ENCODE measurements around the gene CSPG4.

The CSPG4 gene

GRCh38 chr15:75672646-75673425 is 39.8 kb downstream of the CSPG4 start:
- DNase-seq (ENCODE audit: low read depth in 2 of 2): no peak

DNA sequence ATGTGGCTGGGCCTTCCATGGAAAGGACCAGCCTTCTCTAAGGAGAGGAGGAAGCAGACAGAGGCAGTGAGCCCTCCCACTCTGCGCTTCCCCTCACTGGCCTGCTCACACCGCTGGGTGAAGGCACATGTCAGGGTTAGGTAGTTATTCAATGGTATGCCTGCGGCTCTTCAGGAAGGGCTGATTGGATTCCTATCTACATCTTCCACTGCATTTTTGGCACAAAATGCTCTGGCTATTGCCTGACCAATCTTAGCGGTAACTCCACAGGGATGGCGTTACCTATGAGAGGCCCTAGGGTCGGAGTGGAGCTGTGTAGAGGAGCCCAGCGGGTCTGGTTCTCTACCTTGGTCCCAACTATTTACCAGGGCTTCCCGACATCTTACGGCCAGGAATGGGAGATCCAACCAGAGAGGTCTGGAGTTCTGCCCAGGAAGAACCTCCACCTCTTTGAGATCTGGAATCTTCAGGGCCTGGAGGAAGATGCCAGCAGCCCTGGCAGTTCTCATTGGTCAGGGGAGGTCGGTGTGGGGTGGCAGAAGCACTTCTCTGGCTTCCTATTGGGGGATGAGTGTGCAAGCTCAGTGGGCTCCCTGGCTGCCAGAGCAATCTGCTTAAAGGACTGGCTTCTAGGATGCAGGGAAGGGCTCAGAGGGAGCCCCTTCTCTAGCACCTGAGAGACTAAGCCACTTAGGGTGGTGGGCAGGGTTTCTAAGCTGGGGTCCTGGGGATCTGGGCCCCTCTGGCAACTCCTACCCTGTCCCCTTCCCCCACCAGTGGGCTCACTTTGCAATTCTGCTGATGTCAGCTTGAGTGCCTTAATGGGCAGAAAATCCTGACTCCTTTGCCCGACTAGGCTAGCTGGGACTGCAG is 40.7 kb downstream of the CSPG4 start:
- no peak for DNase-seq (ENCODE audit: low read depth in 2 of 2)

DNA sequence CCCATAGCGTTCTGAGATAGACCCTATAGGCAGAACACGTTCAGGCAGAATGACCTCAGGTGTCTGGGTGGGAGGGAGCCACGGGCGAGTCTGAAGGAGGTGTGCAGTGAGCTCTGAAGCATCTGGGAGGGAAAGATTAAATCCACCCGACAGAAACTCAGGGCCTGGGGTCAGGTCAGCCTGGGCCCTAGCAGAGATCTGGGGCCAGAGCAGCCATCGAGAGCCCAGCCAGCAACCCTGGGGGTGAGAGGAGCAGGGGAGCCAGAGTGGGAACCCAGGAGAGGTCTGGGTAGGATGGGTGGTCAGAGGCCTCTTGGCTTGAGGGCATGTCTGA is 42.8 kb downstream of the CSPG4 start:
- DNase-seq (ENCODE audit: low read depth in 2 of 2): no peak

- no peak for DNase-seq (ENCODE audit: low read depth in 2 of 2)
Observed at GRCh38 chr15:75669191-75669878, 43.3 kb downstream of the CSPG4 start.

DNA sequence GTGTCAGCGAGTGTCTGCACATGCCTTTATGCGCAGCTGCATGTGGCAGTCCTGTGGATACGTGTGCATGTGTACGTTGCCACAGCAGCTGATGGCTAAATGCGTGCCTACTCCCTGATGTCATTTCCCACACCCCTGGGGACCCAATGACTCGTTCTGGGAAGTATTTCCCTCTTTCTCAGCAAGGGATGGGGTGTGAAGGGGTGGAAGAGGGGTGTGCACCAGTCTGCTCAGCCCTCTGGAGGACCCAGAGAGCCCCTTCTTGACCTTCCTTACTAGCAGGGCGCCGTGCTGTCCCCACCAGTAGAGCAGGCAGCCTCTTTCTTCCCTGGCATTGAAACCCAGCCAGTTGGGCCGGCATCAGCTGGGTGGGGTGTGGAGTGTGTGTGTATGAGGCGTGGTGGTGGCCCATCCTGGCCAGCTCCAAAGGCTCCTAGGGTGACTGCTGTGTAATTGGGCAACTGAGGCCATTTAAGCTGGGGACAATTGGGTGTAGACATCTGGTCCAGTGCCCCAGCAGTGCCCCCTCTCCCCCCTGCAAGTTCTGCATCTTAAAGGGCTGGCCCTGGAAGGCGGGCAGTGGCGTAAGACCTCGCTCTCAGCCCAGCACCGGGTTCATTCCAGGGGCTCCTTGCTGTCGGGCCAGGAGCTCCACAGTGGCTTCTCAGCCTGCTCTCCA is 45.7 kb downstream of the CSPG4 start:
- DNase-seq (ENCODE audit: low read depth in 2 of 2): no peak

- no peak for DNase-seq (ENCODE audit: low read depth in 2 of 2)
Observed at GRCh38 chr15:75663931-75664421, 48.7 kb downstream of the CSPG4 start.

DNA sequence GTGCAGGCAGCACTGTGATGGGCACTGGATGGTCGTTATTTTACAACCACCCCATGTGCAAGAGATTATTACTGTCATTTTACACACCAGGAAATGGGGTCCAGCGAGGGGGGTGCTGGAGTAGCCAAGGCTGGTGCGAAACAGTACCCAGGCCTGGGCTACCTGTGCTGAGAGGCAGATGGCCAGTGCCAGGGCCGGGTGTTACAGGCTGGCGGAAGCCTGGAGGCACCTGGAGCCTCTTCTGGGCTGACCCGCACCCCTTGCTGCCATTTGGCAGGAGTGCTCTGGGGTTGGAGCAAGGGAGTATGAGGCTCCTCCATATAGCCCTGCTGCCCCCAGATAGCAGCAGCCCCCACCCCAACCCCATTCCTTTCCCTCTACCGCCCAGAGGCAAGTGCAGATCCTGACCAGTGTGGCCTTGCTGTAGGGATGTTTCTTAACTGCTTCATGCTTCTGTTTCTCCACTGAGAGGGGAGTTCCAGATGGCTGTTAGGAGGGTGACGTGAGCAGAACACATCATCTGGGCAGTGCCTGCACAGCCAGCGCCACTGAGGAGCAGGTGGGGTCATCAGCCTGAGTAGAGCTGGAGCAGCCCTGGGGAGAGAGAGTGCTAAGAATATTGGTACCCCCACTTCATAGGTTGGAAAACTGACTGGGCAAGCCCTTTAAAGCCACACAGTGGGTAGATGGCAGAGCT is 49.7 kb downstream of the CSPG4 start:
- DNase-seq (ENCODE audit: low read depth in 2 of 2): no peak

DNA sequence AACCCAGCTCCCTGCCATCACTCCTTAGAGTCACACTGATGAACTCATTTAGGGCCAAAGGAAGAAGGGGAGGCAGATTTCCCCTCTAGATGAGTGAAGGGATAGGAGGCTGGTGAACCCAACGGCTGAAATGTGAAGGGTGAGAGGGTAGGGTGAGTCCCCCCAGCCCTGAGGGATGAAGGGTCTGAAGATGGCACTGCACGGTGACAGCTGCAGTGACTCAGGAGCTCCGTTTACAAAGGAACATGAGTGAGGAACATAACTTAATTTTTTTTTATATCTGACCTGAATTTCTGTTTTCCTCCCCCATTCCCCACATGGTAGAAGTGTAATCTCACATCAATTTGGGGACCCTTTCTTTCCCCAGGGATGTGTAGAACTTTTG is 50.9 kb downstream of the CSPG4 start:
- DNase-seq (ENCODE audit: low read depth in 2 of 2): no peak

DNA sequence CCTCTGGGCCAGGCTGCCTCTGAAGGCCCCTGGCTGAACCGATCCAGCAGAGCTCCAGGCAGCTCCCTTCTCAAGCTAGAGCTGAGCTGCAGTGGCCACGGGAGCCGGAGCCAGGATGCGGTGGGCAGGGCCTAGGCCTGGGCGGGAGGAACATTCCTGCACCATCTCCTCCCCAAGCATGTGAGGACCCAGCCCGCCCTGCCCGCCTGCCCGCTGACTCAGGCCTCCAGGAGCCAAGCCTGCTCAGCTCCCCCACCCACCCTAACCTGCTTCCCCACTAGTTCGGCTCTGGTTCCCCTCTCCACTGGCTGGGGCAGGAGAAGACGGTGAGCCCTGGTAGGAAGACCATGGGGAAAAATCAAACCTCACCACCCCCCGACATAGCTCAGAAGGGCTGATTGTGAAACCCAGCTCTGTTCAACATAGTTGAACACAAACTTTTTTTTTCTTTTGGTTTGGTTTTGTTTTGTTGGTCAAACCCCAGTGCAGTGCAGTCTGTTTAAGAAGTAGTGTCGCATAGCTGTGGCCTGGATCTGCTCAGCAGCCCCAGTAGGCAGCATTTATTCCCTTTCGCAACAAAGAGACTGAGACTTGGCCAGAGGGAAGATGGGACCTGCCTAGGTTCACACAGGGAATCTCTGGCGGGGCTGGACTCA is 51.4 kb downstream of the CSPG4 start:
- no peak for DNase-seq (ENCODE audit: low read depth in 2 of 2)

DNA sequence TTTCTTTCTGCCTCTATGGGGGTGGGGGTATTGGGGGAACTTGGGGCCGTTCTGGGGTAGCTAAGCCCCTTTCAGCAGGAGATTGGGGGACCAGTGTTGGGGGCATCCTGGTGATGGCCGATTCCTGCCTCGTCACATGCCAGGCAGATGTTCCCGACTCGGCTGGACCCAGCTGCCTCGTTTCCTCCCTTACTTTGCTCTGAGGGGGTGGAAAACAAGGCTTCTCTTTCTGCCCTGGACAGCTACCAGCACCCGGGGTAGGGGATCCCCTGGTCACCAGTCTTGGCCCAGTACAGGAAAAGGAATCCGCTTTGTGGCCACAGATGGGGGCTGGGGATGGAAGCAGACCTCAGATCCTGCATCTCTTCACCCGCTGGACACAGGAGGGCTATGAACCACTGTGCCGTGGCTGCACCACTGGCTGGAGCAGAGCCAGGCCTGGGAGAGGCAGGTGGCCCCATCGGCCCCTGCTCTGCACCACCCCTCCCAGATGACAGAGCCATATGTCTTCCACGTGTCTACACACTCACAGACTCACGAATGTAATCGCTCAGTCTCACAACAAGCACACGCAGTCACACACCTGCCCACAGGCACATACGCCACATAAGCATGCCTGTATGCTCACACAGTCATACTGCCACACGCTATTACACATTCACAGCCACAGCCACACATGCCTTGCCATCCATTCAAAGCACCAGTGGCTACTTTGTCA is 52.6 kb downstream of the CSPG4 start:
- DNase-seq (ENCODE audit: low read depth in 2 of 2): no peak

- DNase-seq (ENCODE audit: low read depth in 2 of 2): no peak
Observed at GRCh38 chr15:75659141-75659771, 53.4 kb downstream of the CSPG4 start.

DNA sequence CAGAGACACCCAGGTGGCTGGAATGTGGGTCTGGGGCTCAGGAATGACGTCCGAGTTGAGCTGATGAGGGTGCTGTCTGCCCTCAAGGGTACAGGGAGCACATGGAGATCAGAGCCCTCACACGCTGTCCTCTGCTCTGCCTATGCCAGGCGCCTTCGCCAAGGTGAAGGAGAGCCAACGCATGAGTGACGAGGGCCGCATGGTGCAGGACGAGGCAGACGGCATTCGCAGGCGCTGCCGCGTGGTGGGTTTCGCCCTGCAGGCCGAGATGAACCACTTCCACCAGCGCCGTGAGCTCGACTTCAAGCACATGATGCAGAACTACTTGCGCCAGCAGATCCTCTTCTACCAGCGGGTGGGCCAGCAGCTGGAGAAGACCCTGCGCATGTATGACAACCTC is 55.8 kb downstream of the CSPG4 start:
- no peak for DNase-seq (ENCODE audit: low read depth in 2 of 2)

DNA sequence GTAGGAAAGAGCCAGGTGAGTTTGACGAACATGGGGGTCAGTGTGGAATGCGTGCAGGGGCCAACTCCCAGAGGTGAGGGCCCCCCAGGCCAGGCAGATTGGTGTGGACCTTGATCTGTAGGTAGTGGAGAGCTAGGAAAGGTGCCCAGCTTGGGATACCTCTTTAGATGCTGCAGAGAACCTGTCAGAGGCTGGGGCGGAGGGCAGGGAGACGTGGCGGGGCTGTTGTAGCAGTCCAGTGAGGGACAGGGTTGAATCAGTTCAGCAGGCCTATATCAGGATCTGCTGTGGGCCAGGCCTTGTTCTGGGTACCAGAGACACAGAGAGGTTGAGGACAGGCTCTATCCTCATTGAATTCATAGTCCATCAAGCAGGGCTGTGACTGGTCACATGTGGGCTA is 56.3 kb downstream of the CSPG4 start:
- no peak for DNase-seq (ENCODE audit: low read depth in 2 of 2)

- DNase-seq (ENCODE audit: low read depth in 2 of 2): no peak
Observed at GRCh38 chr15:75655931-75656330, 56.7 kb downstream of the CSPG4 start.

DNA sequence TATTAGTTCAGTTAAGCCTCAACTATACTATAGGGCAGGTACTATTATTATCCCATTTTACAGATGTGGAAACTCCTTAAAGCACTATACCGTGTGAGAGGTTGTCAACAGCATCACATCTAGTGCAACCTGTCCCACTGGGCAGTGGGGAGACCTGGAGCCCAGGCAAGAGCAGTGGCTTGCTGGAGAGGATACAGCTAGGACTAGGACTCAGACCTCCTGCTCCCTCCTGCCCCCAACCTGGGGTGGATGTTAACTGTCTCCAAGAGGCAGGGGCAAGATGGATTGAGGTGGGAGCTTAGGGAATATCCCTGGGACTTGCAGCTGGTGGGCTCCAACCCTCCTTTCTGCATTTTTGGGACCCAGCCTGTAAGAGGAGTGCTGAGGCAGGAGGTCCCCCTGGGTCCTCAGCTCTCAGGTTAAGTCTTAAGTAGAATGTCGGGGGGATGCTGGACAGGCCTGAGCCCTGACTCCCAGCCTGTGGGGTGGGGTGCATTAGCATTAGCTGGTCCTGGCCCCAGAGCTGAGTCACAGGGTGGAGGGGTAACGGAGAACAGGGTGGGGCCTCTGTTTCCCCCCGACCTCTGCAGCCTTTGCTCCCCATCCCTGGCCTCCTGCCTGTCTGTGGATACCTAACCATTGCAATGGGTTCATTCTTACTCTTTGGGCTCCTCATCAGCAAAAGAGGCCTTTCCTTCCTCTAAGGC is 58.3 kb downstream of the CSPG4 start:
- DNase-seq (ENCODE audit: low read depth in 2 of 2): no peak

DNA sequence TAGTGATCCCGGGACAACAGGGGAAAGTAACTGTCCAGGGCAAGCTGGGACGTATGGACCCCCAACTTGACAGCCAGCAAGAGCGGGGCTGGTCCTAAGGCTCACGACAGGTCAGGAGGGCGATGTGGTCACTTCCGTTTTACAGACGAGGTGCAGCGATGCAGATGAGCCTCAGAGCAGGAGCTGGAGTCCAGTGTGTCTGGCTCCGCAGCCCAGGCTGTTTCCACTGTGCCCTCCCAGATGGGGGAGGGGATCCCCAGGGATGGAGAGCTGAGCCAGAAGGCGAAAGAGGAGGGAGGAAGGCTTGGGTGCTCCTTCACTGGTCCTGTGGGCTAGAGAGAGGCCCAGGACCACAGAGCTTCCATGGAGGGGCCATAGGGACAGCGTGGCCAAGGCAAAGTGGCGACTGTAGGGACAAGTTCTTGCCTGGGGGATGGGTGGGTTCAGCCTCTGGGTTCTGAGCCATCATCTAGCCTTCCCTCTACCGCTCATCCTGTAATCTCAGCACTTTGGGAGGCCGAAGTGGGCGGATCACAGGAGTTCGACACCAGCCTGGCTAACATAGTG is 59.2 kb downstream of the CSPG4 start:
- no peak for DNase-seq (ENCODE audit: low read depth in 2 of 2)

GRCh38 chr15:75651810-75652543 is 60.7 kb downstream of the CSPG4 start:
- no peak for DNase-seq (ENCODE audit: low read depth in 2 of 2)

Measured in stimulated activated CD8-positive, alpha-beta memory T cell treated with anti-CD3 and anti-CD28 coated beads, Interleukin-2, amount 100 ng/mL, for 1 hour (primary cell).